HepG2 (cell line): Measurements from ENCODE around the gene ITIH1. TPM values are rescaled to one million over a fixed set of nuclear protein-coding genes. Genes with fewer than 3 reads are reported as not detected.

ENCODE experiments used
- FOXM1 ChIP-seq: sonication (generic); formaldehyde crosslinking; IDR thresholded peaks from 2 replicates; pipeline ENCODE4 v1.5.0; 2020; ENCODE audit warnings: missing genetic modification reagents
- GATAD2A ChIP-seq: IDR thresholded peaks from 2 replicates; pipeline ENCODE4 v1.6.1; 2016
- MXD4 ChIP-seq: IDR thresholded peaks from 2 replicates; pipeline ENCODE4 v1.6.1; 2016; ENCODE audit warnings: mild to moderate bottlenecking, missing biosample characterization, missing genetic modification reagents
- POLR2AphosphoS2 ChIP-seq: IDR thresholded peaks from 2 replicates; pipeline ENCODE4 v1.6.1; 2011; ENCODE audit warnings: low read depth, low read length, improper control_type of control experiment
- SMARCE1 ChIP-seq: fragments of 450-650 bp; IDR thresholded peaks from 2 replicates; pipeline ENCODE4 v1.6.1; 2017; ENCODE audit warnings: borderline replicate concordance
- TBL1XR1 ChIP-seq: fragments of 150-350 bp; IDR thresholded peaks from 2 replicates; pipeline ENCODE4 v1.6.1; 2014; ENCODE audit warnings: borderline replicate concordance, low read length; ENCODE audit not compliant: partially characterized antibody
- XRCC5 ChIP-seq: fragments of 200-400 bp; formaldehyde crosslinking; optimal IDR thresholded peaks from 2 replicates; pipeline ENCODE3; 2017; ENCODE audit warnings: mild to moderate bottlenecking, low read length
- ZC3H13 ChIP-seq: sonication (generic); formaldehyde crosslinking; IDR thresholded peaks from 2 replicates; pipeline ENCODE4 v1.8.1; 2023; ENCODE audit warnings: mild to moderate bottlenecking, missing genetic modification reagents, moderate library complexity
- ZNF136 ChIP-seq: sonication (generic); formaldehyde crosslinking; IDR thresholded peaks from 2 replicates; pipeline ENCODE4 v1.8.1; 2022; ENCODE audit warnings: low read depth, mild to moderate bottlenecking, moderate library complexity, missing genetic modification reagents
- ZNF354B ChIP-seq: sonication (generic); formaldehyde crosslinking; IDR thresholded peaks from 2 replicates; pipeline ENCODE4 v1.8.0; 2022; ENCODE audit warnings: mild to moderate bottlenecking, missing genetic modification reagents
- ZNF547 ChIP-seq: sonication (generic); formaldehyde crosslinking; IDR thresholded peaks from 2 replicates; pipeline ENCODE4 v1.5.1; 2020; ENCODE audit warnings: mild to moderate bottlenecking, missing genetic modification reagents
- ZNF747 ChIP-seq: sonication (generic); formaldehyde crosslinking; IDR thresholded peaks from 2 replicates; pipeline ENCODE4 v1.8.1; 2023; ENCODE audit warnings: missing genetic modification reagents, mild to moderate bottlenecking, borderline replicate concordance
- ZZZ3 ChIP-seq: sonication (generic); formaldehyde crosslinking; IDR thresholded peaks from 2 replicates; pipeline ENCODE4 v1.4.0; 2020; ENCODE audit warnings: missing genetic modification reagents, mild to moderate bottlenecking, borderline replicate concordance
- polyA plus RNA-seq, 8 experiments: library from polyadenylated mRNA; depleted of rRNA in 3 of 8; stranded (reverse) in 7 of 8; unstranded in 1 of 8; fragments of >200 nt; fragmentation: Illumina TruSeq in 4 of 8; extraction: Trizol in 4 of 8; gene quantifications; 2 replicates each; pipeline versions ENCODE4 v1.2.1 to v1.2.3, GENCODE V29; 2011 to 2016; ENCODE audit warnings: low read depth in 4 of 8, missing spikeins in 1 of 8, mixed read lengths in 1 of 8; ENCODE audit not compliant: insufficient read depth in 1 of 8
- total RNA-seq, 5 experiments: library from RNA; depleted of rRNA; stranded (reverse); fragments of >200 nt; fragmentation: Illumina TruSeq; extraction: Trizol; gene quantifications; 2 replicates each; pipeline ENCODE4 v1.2.3, GENCODE V29; 2016; ENCODE audit warnings: low read depth in 1 of 5
- TF ChIP-seq, protein P1 (sequence below): sonication (generic); formaldehyde crosslinking; IDR thresholded peaks from 2 replicates; pipeline ENCODE4 v1.8.1; 2023; ENCODE audit warnings: missing genetic modification reagents, inconsistent platforms, borderline replicate concordance
- TF ChIP-seq, protein P2 (sequence below): sonication (generic); formaldehyde crosslinking; IDR thresholded peaks from 2 replicates; pipeline ENCODE4 v1.4.0; 2020; ENCODE audit warnings: mild to moderate bottlenecking, missing genetic modification reagents
- TF ChIP-seq, protein P3 (sequence below): sonication (generic); formaldehyde crosslinking; IDR thresholded peaks from 2 replicates; pipeline ENCODE4 v1.4.0; 2020; ENCODE audit warnings: missing genetic modification reagents, borderline replicate concordance
- TF ChIP-seq, protein P4 (sequence below): sonication (generic); formaldehyde crosslinking; IDR thresholded peaks from 2 replicates; pipeline ENCODE4 v1.4.0; 2020; ENCODE audit warnings: missing genetic modification reagents, borderline replicate concordance
- TF ChIP-seq, protein P5 (sequence below): sonication (generic); formaldehyde crosslinking; IDR thresholded peaks from 2 replicates; pipeline ENCODE4 v1.4.0; 2020; ENCODE audit warnings: missing genetic modification reagents
- TF ChIP-seq, protein P6 (sequence below): sonication (generic); formaldehyde crosslinking; IDR thresholded peaks from 2 replicates; pipeline ENCODE4 v1.5.0; 2020; ENCODE audit warnings: mild to moderate bottlenecking, missing genetic modification reagents, borderline replicate concordance

The ITIH1 gene
- total and polyA plus RNA-seq, 2 of the 13 experiments (the other 11 are each of a cell fraction or from before 2014, with no cell fraction given), result 12.3 to 19.6 TPM

DNA sequence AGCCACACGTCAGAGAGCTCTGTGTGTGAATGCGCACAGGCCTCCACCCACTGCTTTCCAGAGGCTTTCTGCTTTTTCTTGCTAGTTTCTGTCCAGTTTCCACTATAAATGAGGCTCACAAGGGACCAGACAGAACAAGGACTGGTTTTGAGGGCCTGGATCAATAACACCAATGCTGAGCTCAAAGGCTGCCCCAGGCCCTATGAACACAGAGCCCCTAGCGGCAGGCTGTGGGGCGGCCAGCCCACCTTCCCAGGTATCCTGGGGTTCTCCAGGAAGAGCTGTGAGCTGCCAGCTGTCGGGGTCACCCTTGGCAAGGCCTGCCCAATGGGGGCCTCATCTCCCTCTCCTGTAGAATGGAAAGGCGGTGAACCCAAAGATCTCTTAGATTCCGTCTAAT is 15.0 kb downstream of the ITIH1 start (continued):
- TF ChIP-seq, protein P1, sequence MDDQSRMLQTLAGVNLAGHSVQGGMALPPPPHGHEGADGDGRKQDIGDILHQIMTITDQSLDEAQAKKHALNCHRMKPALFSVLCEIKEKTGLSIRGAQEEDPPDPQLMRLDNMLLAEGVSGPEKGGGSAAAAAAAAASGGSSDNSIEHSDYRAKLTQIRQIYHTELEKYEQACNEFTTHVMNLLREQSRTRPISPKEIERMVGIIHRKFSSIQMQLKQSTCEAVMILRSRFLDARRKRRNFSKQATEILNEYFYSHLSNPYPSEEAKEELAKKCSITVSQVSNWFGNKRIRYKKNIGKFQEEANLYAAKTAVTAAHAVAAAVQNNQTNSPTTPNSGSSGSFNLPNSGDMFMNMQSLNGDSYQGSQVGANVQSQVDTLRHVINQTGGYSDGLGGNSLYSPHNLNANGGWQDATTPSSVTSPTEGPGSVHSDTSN, result no peak
- no peak for TF ChIP-seq ZNF354B (CRISPR knock-in tag)
- TF ChIP-seq ZZZ3, result no peak
- TF ChIP-seq, protein P2, sequence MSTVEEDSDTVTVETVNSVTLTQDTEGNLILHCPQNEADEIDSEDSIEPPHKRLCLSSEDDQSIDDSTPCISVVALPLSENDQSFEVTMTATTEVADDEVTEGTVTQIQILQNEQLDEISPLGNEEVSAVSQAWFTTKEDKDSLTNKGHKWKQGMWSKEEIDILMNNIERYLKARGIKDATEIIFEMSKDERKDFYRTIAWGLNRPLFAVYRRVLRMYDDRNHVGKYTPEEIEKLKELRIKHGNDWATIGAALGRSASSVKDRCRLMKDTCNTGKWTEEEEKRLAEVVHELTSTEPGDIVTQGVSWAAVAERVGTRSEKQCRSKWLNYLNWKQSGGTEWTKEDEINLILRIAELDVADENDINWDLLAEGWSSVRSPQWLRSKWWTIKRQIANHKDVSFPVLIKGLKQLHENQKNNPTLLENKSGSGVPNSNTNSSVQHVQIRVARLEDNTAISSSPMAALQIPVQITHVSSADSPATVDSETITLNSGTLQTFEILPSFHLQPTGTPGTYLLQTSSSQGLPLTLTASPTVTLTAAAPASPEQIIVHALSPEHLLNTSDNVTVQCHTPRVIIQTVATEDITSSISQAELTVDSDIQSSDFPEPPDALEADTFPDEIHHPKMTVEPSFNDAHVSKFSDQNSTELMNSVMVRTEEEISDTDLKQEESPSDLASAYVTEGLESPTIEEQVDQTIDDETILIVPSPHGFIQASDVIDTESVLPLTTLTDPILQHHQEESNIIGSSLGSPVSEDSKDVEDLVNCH (CRISPR knock-in tag), result no peak
- TF ChIP-seq, protein P3, sequence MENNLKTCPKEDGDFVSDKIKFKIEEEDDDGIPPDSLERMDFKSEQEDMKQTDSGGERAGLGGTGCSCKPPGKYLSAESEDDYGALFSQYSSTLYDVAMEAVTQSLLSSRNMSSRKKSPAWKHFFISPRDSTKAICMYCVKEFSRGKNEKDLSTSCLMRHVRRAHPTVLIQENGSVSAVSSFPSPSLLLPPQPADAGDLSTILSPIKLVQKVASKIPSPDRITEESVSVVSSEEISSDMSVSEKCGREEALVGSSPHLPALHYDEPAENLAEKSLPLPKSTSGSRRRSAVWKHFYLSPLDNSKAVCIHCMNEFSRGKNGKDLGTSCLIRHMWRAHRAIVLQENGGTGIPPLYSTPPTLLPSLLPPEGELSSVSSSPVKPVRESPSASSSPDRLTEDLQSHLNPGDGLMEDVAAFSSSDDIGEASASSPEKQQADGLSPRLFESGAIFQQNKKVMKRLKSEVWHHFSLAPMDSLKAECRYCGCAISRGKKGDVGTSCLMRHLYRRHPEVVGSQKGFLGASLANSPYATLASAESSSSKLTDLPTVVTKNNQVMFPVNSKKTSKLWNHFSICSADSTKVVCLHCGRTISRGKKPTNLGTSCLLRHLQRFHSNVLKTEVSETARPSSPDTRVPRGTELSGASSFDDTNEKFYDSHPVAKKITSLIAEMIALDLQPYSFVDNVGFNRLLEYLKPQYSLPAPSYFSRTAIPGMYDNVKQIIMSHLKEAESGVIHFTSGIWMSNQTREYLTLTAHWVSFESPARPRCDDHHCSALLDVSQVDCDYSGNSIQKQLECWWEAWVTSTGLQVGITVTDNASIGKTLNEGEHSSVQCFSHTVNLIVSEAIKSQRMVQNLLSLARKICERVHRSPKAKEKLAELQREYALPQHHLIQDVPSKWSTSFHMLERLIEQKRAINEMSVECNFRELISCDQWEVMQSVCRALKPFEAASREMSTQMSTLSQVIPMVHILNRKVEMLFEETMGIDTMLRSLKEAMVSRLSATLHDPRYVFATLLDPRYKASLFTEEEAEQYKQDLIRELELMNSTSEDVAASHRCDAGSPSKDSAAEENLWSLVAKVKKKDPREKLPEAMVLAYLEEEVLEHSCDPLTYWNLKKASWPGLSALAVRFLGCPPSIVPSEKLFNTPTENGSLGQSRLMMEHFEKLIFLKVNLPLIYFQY (CRISPR knock-in tag), result no peak
- TF ChIP-seq, protein P4, sequence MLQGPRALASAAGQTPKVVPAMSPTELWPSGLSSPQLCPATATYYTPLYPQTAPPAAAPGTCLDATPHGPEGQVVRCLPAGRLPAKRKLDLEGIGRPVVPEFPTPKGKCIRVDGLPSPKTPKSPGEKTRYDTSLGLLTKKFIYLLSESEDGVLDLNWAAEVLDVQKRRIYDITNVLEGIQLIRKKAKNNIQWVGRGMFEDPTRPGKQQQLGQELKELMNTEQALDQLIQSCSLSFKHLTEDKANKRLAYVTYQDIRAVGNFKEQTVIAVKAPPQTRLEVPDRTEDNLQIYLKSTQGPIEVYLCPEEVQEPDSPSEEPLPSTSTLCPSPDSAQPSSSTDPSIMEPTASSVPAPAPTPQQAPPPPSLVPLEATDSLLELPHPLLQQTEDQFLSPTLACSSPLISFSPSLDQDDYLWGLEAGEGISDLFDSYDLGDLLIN (CRISPR knock-in tag), result no peak
- TF ChIP-seq, protein P5, sequence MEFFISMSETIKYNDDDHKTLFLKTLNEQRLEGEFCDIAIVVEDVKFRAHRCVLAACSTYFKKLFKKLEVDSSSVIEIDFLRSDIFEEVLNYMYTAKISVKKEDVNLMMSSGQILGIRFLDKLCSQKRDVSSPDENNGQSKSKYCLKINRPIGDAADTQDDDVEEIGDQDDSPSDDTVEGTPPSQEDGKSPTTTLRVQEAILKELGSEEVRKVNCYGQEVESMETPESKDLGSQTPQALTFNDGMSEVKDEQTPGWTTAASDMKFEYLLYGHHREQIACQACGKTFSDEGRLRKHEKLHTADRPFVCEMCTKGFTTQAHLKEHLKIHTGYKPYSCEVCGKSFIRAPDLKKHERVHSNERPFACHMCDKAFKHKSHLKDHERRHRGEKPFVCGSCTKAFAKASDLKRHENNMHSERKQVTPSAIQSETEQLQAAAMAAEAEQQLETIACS (CRISPR knock-in tag), result no peak
- TF ChIP-seq TBL1XR1, result no peak
- peak; percentile 53 for TF ChIP-seq GATAD2A (CRISPR knock-in tag)
- no peak for TF ChIP-seq FOXM1 (CRISPR knock-in tag)
- TF ChIP-seq ZNF547 (CRISPR knock-in tag), result no peak
- TF ChIP-seq, protein P6, sequence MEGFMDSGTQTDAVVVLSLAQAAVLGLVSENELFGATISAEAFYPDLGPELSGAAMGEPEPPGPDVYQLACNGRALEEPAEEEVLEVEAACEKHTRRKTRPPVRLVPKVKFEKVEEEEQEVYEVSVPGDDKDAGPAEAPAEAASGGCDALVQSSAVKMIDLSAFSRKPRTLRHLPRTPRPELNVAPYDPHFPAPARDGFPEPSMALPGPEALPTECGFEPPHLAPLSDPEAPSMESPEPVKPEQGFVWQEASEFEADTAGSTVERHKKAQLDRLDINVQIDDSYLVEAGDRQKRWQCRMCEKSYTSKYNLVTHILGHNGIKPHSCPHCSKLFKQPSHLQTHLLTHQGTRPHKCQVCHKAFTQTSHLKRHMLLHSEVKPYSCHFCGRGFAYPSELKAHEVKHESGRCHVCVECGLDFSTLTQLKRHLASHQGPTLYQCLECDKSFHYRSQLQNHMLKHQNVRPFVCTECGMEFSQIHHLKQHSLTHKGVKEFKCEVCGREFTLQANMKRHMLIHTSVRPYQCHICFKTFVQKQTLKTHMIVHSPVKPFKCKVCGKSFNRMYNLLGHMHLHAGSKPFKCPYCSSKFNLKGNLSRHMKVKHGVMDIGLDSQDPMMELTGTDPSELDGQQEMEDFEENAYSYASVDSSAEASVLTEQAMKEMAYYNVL (CRISPR knock-in tag), result no peak
- TF ChIP-seq ZC3H13 (CRISPR knock-in tag), result no peak
- no peak for TF ChIP-seq ZNF747 (CRISPR knock-in tag)
- peak; percentile 63 for TF ChIP-seq XRCC5
- no peak for TF ChIP-seq MXD4
- no peak for TF ChIP-seq ZNF136 (CRISPR knock-in tag)
- no peak for TF ChIP-seq SMARCE1
- TF ChIP-seq POLR2AphosphoS2, result no peak
